Activated T-helper 1 cell treated with anti-CD3 and anti-CD28 coated beads, Interleukin-2, amount 50 U/mL, for 16 hours (primary cell): ENCODE results near the gene SPCS3.
"Not testable (repeated sequence)": the region's sequence is repeated elsewhere in the genome, so short reads cannot be mapped to it uniquely, and the experiment has no call there.

Source experiments
- DNase-seq, 2 donors: peaks; one replicate each; pipeline ENCODE4 v3.0.0-alpha.2; 2020; ENCODE audit warnings: low read depth in 1 of 2, low spot score in 1 of 2

SPCS3 gene

GRCh38 chr4:176303938-176304337 is 15.8 kb upstream of the SPCS3 start:
- no peak for DNase-seq

- DNase-seq: no peak
Observed at GRCh38 chr4:176306837-176307665, 12.7 kb upstream of the SPCS3 start.

GRCh38 chr4:176307666-176307930 is 12.2 kb upstream of the SPCS3 start:
- DNase-seq: no peak

GRCh38 chr4:176308441-176308840 is 11.3 kb upstream of the SPCS3 start:
- DNase-seq: no peak

GRCh38 chr4:176309046-176309445 is 10.7 kb upstream of the SPCS3 start:
- DNase-seq: no peak

- no peak for DNase-seq
Observed at GRCh38 chr4:176309772-176310171, 10.0 kb upstream of the SPCS3 start.

- no peak for DNase-seq
Observed at GRCh38 chr4:176313596-176314336, 6.0 kb upstream of the SPCS3 start.

- no peak for DNase-seq
Observed at GRCh38 chr4:176319151-176319703, 539 bp upstream of the SPCS3 start.

GRCh38 chr4:176320340-176320975 is 692 bp downstream of the SPCS3 start:
- peak; percentile 70 to 83 for DNase-seq

GRCh38 chr4:176320976-176321361 is 1.2 kb downstream of the SPCS3 start:
- DNase-seq: no peak

- DNase-seq: no peak
Observed at GRCh38 chr4:176321589-176321988, 1.8 kb downstream of the SPCS3 start.

- DNase-seq: no peak
Observed at GRCh38 chr4:176323511-176324160, 3.9 kb downstream of the SPCS3 start.

GRCh38 chr4:176324876-176325275 is 5.1 kb downstream of the SPCS3 start:
- DNase-seq: not testable (repeated sequence)

- DNase-seq: no peak
Observed at GRCh38 chr4:176333076-176333475, 13.3 kb downstream of the SPCS3 start.

GRCh38 chr4:176334066-176334465 is 14.3 kb downstream of the SPCS3 start:
- DNase-seq: no peak

GRCh38 chr4:176335421-176335820 is 15.7 kb downstream of the SPCS3 start:
- DNase-seq: no peak

- DNase-seq: no peak
Observed at GRCh38 chr4:176339936-176340761, 20.4 kb downstream of the SPCS3 start.

GRCh38 chr4:176340871-176341685 is 21.3 kb downstream of the SPCS3 start:
- DNase-seq: no peak

GRCh38 chr4:176342384-176342783 is 22.6 kb downstream of the SPCS3 start:
- no peak for DNase-seq

GRCh38 chr4:176343286-176343685 is 23.5 kb downstream of the SPCS3 start:
- no peak for DNase-seq
